OCI-LY7 (cell line): Measurements from ENCODE around the gene ISCU. TPM values are rescaled to one million over a fixed set of nuclear protein-coding genes. Genes with fewer than 3 reads are reported as not detected.

ENCODE experiments used
- BruUV-seq: library from RNA; stranded (reverse); fragments of 400-500 nt; replicated peaks from 2 replicates; lab custom pipeline; 2021; lab: Mats Ljungman, UMichigan
- CTCF ChIA-PET: fragments of 300-600 bp; sonication (Branson Sonifier 250); formaldehyde crosslinking; loops from one replicate; lab custom pipeline; 2022; ENCODE audit warnings: antibody characterized with exemption; ENCODE audit not compliant: unreplicated experiment; lab: Charles Lee
- POLR2A ChIA-PET: fragments of 300-600 bp; sonication (Branson Sonifier 250); formaldehyde crosslinking; loops from one replicate; lab custom pipeline; 2022; ENCODE audit warnings: antibody characterized with exemption; lab: Charles Lee
- DNase-seq: peaks from one replicate; pipeline ENCODE4 v3.0.0-alpha.2; 2015; ENCODE audit warnings: low spot score
- H2AFZ ChIP-seq: fragments of 200-600 bp; sonication (generic), shearing (Covaris generic); 2 replicates; pipeline ENCODE4 v1.6.1; 2014; ENCODE audit warnings: mild to moderate bottlenecking, antibody characterized with exemption, low read length, moderate library complexity
- H3K27ac ChIP-seq: fragments of 200-600 bp; sonication (generic); 2 replicates; pipeline ENCODE4 v1.5.1; 2014; ENCODE audit warnings: mixed run types, low read depth, mild to moderate bottlenecking, moderate library complexity, low read length, inconsistent platforms; ENCODE audit not compliant: poor library complexity, severe bottlenecking
- H3K36me3 ChIP-seq: fragments of 200-600 bp; sonication (generic); 2 replicates; pipeline ENCODE4 v1.6.1; 2014; ENCODE audit warnings: mild to moderate bottlenecking, antibody characterized with exemption, low read length, moderate library complexity, mixed read lengths; ENCODE audit not compliant: insufficient read depth
- H3K4me1 ChIP-seq: fragments of 200-600 bp; sonication (generic); 2 replicates; pipeline ENCODE4 v1.5.1; 2014; ENCODE audit warnings: mild to moderate bottlenecking, low read length; ENCODE audit not compliant: insufficient read depth, poor library complexity, severe bottlenecking
- H3K4me2 ChIP-seq: fragments of 200-600 bp; sonication (generic); 2 replicates; pipeline ENCODE4 v1.6.1; 2014; ENCODE audit warnings: mild to moderate bottlenecking, low read length
- H3K4me3 ChIP-seq: fragments of 200-600 bp; sonication (generic); 2 replicates; pipeline ENCODE4 v1.5.1; 2014; ENCODE audit warnings: mild to moderate bottlenecking, low read depth, low read length; ENCODE audit not compliant: poor library complexity, severe bottlenecking
- H3K79me2 ChIP-seq: fragments of 200-600 bp; sonication (generic); 2 replicates; pipeline ENCODE4 v1.6.1; 2016; ENCODE audit warnings: low read depth, mild to moderate bottlenecking, low read length, moderate library complexity, mixed read lengths; ENCODE audit not compliant: insufficient read depth
- H3K9me2 ChIP-seq: fragments of 200-600 bp; sonication (generic); 2 replicates; pipeline ENCODE4 v1.6.1; 2016; ENCODE audit warnings: mild to moderate bottlenecking, low read length, mixed read lengths; ENCODE audit not compliant: insufficient read depth
- H3K9me3 ChIP-seq: fragments of 200-600 bp; sonication (generic); 2 replicates; pipeline ENCODE4 v1.6.1; 2014; ENCODE audit warnings: mild to moderate bottlenecking, mixed run types, low read length, mixed read lengths
- H4K20me1 ChIP-seq: fragments of 200-600 bp; sonication (generic); 2 replicates; pipeline ENCODE4 v1.6.1; 2014; ENCODE audit warnings: mild to moderate bottlenecking, antibody characterized with exemption, low read length, moderate library complexity, mixed read lengths; ENCODE audit not compliant: insufficient read depth
- EZH2phosphoT487 ChIP-seq: fragments of 200-600 bp; sonication (generic); IDR thresholded peaks from 2 replicates; pipeline ENCODE4 v1.6.1; 2018; ENCODE audit warnings: low read depth, borderline replicate concordance, mild to moderate bottlenecking, mixed run types, antibody characterized with exemption, low read length, moderate library complexity, mixed read lengths
- intact Hi-C: fragments of 100-400 bp; cut with micrococcal nuclease; formaldehyde crosslinking; loops from one replicate; pipeline ENCODE4 v1.10.0; 2022; ENCODE audit not compliant: unreplicated experiment
- total RNA-seq, 2 experiments: library from RNA; depleted of rRNA in 1 of 2; stranded (reverse); fragments of >200 nt in 1 of 2; shearing (Covaris generic) in 1 of 2; gene quantifications; 2 replicates each; pipeline ENCODE4 v1.2.3, GENCODE V29; 2014 to 2022
- TF ChIP-seq, protein P1 (sequence below): fragments of 200-600 bp; sonication (generic); conservative IDR thresholded peaks from 2 replicates; pipeline ENCODE4 v1.5.1; 2014; ENCODE audit warnings: mild to moderate bottlenecking, antibody characterized with exemption, low read length, moderate library complexity, mixed read lengths

The ISCU gene
- total RNA-seq, 2 experiments from 2014 or later, result 123 to 146 TPM

DNA sequence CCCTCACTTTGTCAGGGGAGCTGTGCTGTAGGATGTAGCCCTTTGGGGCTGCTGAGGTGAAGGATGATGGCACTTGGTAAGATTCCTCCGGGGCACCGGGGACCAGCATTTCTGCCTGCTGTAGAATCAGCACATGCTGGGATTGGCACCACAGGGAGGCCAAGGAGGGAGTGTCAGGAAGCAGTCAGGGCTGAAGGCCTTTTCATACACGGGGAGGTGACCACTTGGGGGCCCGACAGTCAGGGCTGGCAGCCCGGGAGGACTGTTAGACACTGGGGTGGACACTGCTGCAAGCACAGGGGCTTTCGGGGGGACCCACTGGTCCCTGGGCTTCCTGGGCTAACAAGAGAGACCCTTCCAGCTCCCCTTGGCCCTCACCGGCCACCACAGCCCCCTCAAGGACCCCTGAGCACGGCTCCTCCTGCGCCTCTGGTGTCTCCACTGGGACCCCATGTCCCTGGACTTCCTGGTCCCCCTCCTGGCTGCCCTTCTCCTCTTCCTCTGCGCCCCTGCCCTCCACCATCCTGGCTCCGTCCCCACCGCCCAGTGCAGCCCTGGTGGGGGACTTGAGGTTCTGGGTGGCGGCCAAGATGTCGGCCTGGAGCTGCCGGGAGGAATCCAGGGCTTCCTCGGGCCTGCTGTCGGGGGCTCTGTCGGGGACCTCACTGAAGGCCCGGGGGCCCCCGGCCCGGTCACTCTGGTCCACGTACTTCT is 29.0 kb downstream of the ISCU start:
- CTCF ChIA-PET, result no interaction called here

DNA sequence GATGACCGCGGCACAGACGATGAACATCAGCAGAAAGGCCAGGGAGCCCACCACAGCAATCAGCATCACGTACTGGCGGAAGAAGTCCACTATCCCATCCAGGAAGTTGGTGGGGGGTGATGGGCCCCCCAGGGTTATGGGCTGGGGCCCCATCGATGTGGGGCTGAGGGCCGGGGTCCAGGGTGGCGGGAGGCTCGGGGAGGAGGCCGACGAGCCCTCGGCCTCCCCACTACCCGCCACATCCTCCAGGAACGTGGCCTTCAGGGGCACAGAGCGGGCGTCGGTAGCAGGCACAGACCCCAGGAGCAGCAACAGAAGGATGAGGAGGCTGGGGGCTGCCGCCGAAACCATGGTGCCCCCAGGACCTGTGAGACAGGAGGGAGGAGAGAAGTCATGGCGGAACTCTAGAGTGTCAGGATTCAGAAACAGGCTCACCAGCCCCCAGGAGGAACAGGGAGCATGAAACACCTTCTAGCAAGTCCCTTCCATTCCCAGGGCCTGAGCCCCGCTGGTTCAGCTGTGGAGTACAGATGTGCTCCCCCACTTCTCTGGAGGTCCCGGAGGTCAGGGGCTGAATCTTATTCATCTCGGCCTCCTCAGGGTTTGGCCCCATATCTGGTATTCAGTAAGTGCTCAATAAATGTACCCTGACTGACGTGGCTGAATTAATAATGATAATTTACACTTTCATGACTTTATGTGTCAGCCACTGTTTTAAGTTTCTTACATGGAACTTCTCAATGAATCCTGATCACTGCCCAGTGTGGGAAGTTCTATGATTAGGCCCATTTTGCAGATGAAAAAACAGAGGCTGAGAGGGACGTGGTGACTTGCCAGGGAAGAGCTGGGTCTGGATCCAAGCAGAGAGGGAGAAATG is 29.9 kb downstream of the ISCU start:
- no peak overlapping the region for H3K27ac ChIP-seq
- ChIA-PET POLR2A (no interaction called here), CTCF (no interaction called here)
- TF ChIP-seq, protein P1, sequence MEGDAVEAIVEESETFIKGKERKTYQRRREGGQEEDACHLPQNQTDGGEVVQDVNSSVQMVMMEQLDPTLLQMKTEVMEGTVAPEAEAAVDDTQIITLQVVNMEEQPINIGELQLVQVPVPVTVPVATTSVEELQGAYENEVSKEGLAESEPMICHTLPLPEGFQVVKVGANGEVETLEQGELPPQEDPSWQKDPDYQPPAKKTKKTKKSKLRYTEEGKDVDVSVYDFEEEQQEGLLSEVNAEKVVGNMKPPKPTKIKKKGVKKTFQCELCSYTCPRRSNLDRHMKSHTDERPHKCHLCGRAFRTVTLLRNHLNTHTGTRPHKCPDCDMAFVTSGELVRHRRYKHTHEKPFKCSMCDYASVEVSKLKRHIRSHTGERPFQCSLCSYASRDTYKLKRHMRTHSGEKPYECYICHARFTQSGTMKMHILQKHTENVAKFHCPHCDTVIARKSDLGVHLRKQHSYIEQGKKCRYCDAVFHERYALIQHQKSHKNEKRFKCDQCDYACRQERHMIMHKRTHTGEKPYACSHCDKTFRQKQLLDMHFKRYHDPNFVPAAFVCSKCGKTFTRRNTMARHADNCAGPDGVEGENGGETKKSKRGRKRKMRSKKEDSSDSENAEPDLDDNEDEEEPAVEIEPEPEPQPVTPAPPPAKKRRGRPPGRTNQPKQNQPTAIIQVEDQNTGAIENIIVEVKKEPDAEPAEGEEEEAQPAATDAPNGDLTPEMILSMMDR, result no peak
- TF ChIP-seq EZH2phosphoT487, result no peak
- H3K4me1 ChIP-seq, result no peaks in the 10 kb centered on the region
- H3K4me3 ChIP-seq, result no peak overlapping the region
- intact Hi-C loops, result no loop called here
- H3K79me2 ChIP-seq, result no peaks in the 10 kb centered on the region
- no TSS peak for BruUV-seq
- H3K9me2 ChIP-seq, result no peaks in the 10 kb centered on the region
- no peak overlapping the region for H2AFZ ChIP-seq
- H3K4me2 ChIP-seq, result no peak overlapping the region
- no peaks in the 10 kb centered on the region for H3K36me3 ChIP-seq
- no peaks in the 10 kb centered on the region for H4K20me1 ChIP-seq
- no peaks in the 10 kb centered on the region for H3K9me3 ChIP-seq
- no peak for DNase-seq

More for the DNA sequence above, 29.0 kb downstream of the ISCU start:
- Histone ChIP-seq H3K4me3 (no peak overlapping the region), H3K4me2 (no peak overlapping the region), H3K9me2 (no peaks in the 10 kb centered on the region), H3K4me1 (no peaks in the 10 kb centered on the region), H3K27ac (no peak overlapping the region), H3K9me3 (no peaks in the 10 kb centered on the region), H2AFZ (no peak overlapping the region), H3K36me3 (no peaks in the 10 kb centered on the region), H4K20me1 (no peaks in the 10 kb centered on the region), H3K79me2 (no peaks in the 10 kb centered on the region)
- DNase-seq, result no peak
- intact Hi-C loops, result no loop called here
- no TSS peak for BruUV-seq
- POLR2A ChIA-PET, result no interaction called here
- TF ChIP-seq EZH2phosphoT487, result no peak
- TF ChIP-seq, protein P1, result no peak
